GM20000 (cell line): Measurements from ENCODE around the gene CALN1.

Experiments
- DNase-seq: peaks from one replicate; pipeline ENCODE4 v3.0.0; 2012; ENCODE audit warnings: low spot score
- CTCF ChIP-seq: IDR thresholded peaks from 2 replicates; pipeline ENCODE4 v1.5.1; 2012; ENCODE audit warnings: mild to moderate bottlenecking, control low read depth; ENCODE audit errors: extremely low read depth, missing control alignments

CALN1 gene

GRCh38 chr7:71775648-71776047, 636.5 kb downstream of the CALN1 start:
- TF ChIP-seq CTCF, result no peak
- no peak for DNase-seq

DNA sequence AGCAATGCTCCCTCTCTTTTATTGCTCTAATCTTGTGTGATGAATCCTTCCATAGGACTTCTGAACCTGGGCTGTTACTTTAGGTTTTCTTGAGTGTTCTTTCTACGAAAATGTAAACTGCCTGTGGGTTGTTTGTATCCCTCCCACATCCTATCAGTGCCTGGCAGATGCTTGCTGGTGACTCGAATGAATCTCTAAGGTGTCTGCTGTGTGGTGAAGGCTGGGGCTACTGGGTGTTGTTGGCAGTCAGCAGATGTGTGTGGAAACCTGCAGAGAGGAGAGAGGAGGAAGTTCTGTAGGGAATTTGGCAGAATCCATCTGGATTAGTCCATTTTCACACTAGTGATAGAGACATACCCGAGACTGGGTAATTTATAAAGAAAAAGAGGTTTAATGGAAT, 639.4 kb downstream of the CALN1 start:
- DNase-seq, result no peak

DNA sequence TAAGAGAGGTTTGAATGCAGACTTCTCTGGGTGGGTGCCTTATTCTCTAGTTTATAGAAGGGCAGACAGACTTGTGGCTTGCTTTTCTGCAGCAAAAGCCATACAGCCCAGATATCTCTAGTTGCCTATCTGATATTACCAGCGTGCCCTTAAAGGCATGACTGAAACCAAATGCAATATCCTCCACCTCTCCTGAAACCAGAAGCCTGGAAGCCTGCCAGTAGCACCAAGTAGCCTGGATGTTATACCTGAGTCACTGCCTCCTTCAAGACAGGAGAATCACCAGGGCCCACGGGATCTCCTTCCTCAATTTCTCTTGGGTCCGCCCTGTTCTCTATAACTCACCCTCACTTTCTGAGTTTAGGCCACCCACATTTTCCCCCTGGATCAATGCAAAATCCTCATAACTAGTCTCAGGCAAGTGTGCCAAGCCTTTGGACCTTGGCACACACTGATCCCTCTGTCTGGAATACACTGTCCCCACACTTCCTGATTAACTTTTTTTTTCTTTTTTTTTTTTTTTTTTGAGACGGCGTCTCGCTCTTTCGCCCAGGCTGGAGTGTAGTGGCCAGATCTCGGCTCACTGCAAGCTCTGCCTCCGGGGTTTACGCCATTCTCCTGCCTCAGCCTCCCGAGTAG, 641.8 kb downstream of the CALN1 start:
- TF ChIP-seq CTCF, result no peak
- no peak for DNase-seq

More for the DNA sequence above, 639.4 kb downstream of the CALN1 start:
- no peak for TF ChIP-seq CTCF

DNA sequence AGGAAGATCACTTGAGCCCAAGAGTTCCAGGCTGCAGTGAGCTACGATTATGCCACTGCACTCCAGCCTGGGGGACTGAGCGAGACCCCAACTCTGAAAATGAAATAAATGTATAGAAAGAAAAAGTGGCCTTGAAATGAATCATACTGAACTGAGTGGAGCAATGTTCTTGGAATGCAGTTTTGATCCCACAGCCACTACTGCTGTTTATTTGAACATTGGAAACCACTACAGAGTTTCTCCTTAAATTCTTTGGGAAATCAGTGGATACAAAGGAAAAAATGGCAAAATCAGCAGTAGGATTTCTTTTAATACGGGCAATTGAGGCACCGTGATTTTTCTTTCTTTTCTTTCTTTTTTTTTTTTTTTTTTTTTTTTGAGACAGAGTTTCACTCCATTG, 642.8 kb downstream of the CALN1 start:
- DNase-seq, result no peak
- no peak for TF ChIP-seq CTCF

DNA sequence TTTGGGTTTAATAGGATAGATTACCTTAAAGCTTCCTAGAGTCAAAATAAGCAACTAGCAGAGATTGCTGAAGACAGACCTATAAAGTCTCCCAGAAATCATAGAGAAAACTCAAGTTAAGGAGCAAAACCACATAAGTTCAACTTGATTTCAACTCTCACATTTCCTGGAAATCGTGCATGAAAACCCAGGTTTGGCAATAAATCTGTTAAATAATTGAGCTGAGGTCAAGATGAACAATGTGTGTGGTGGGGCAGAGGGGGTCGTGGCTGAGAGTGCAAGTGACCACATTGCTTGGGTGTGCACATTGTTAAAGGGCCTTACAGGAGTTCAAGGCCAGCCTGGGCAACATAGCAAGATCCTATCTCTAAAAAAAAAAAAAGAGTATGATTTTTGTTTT, 643.7 kb downstream of the CALN1 start:
- TF ChIP-seq CTCF, result no peak
- no peak for DNase-seq

DNA sequence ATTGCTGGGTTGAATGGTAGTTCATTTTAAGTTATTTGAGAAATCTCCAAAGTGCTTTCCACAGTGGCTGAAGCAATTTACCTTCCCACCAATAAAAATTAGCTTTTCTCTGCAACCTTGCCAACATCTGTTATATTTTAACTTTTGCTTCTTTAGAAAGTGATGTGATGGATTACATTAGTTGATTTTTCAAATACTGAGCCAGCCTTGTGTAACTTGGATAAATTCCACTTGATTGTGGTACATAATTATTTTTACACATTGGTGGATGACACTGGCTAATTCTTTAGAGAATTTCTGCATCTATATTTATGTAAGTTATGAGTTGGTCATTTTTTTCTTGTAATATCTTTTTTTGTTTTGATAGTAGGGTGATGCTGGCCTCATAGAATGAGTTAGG, 646.1 kb downstream of the CALN1 start:
- no peak for DNase-seq
- no peak for TF ChIP-seq CTCF

DNA sequence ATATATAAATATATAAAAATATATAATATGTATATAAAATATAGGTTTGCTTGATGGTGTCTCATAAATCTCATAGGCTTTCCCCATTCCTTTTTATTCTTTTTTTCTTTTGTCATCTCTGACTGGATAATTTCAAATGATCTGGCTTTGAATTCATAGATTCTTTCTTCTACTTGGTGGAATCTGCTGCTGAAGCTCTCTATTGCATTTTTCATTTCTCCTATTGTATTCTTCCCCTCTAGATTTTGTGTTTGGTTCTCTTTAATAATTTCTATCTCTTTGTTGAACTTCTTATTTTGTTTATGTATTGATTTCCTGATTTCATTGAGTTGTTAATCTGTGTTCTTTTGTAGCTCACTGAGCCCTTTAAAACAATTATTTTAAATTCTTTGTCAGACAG, 650.8 kb downstream of the CALN1 start:
- no peak for TF ChIP-seq CTCF
- DNase-seq, result no peak
